Inferior parietal cortex (tissue), 1 donor: Measurements from ENCODE around the gene FLOT1.
A peak's percentile ranks its signal among the peaks of the same experiment; 100 is the strongest.
"Not testable (repeated sequence)": the region's sequence is repeated elsewhere in the genome, so short reads cannot be mapped to it uniquely, and the experiment has no call there.

Source experiments
- DNase-seq: peaks from one replicate; pipeline ENCODE4 v3.0.0-alpha.2; 2016; ENCODE audit errors: extremely low spot score

FLOT1 gene

GRCh38 chr6:30723159-30723842 is 19.2 kb downstream of the FLOT1 start:
- not testable (repeated sequence) for DNase-seq

GRCh38 chr6:30722280-30723112 is 20.0 kb downstream of the FLOT1 start:
- DNase-seq, result peak; percentile 92

GRCh38 chr6:30722025-30722279 is 20.5 kb downstream of the FLOT1 start:
- DNase-seq, result not testable (repeated sequence)

GRCh38 chr6:30721198-30722024 is 21.1 kb downstream of the FLOT1 start:
- peak; percentile 82 for DNase-seq

- peak; percentile 44 for DNase-seq
These were observed 21.7 kb downstream of the FLOT1 start for GRCh38 chr6:30720738-30721197.

GRCh38 chr6:30719791-30720737 is 22.4 kb downstream of the FLOT1 start, which contains the start of gene TUBB:
Gene TUBB, plus strand, starts transcription at chr6:30720352. Its CDS starts 155 bp downstream, at chr6:30720507.
- DNase-seq, result peak; percentile 98

GRCh38 chr6:30719356-30719755 is 23.1 kb downstream of the FLOT1 start:
- no peak for DNase-seq

GRCh38 chr6:30717845-30718720 is 24.4 kb downstream of the FLOT1 start:
- DNase-seq, result not testable (repeated sequence)

- peak; percentile 98 for DNase-seq
These were observed 25.2 kb downstream of the FLOT1 start, which contains the start of gene MDC1 for GRCh38 chr6:30717129-30717844. Gene MDC1, minus strand, starts transcription at chr6:30717281. Its CDS starts 2,106 bp downstream, at chr6:30715175.

- DNase-seq, result no peak
These were observed 25.7 kb downstream of the FLOT1 start for GRCh38 chr6:30716879-30717128.

- no peak for DNase-seq
These were observed 28.2 kb downstream of the FLOT1 start for GRCh38 chr6:30714263-30714662.

GRCh38 chr6:30712441-30712945 is 30.0 kb downstream of the FLOT1 start:
- DNase-seq, result no peak

- no peak for DNase-seq
These were observed 30.6 kb downstream of the FLOT1 start for GRCh38 chr6:30711758-30712380.

- no peak for DNase-seq
These were observed 33.2 kb downstream of the FLOT1 start for GRCh38 chr6:30709101-30709868.

- DNase-seq, result no peak
These were observed 35.1 kb downstream of the FLOT1 start for GRCh38 chr6:30707281-30707850.

- no peak for DNase-seq
These were observed 36.9 kb downstream of the FLOT1 start for GRCh38 chr6:30705620-30706019.

GRCh38 chr6:30703821-30704220 is 38.7 kb downstream of the FLOT1 start:
- no peak for DNase-seq

GRCh38 chr6:30703011-30703410 is 39.5 kb downstream of the FLOT1 start:
- DNase-seq, result no peak
